ENCODE measurements around the gene TMEM8B.

The TMEM8B gene

GRCh38 chr9:35831040-35831439 lies 2.0 kb downstream of the TMEM8B start:
- H3K36me3 ChIP-seq (ENCODE audit: control insufficient read depth, low read depth, low read length): no peaks in the 10 kb centered on the region
- H3K27me3 ChIP-seq (ENCODE audit: control insufficient read depth, insufficient read depth, low read length): no peaks in the 10 kb centered on the region
- H3K9ac ChIP-seq (ENCODE audit: low read length): no peak overlapping the region
- peaks cover 3% of the 10 kb centered on the region for H3K4me1 ChIP-seq (ENCODE audit: control insufficient read depth, low read depth, low read length)
- H3K9me3 ChIP-seq (ENCODE audit: control insufficient read depth, low read depth, low read length): no peaks in the 10 kb centered on the region
- H3K4me3 ChIP-seq (ENCODE audit: low read length): no peak overlapping the region
- H3K27ac ChIP-seq (ENCODE audit: low read length): no peak overlapping the region

DNA sequence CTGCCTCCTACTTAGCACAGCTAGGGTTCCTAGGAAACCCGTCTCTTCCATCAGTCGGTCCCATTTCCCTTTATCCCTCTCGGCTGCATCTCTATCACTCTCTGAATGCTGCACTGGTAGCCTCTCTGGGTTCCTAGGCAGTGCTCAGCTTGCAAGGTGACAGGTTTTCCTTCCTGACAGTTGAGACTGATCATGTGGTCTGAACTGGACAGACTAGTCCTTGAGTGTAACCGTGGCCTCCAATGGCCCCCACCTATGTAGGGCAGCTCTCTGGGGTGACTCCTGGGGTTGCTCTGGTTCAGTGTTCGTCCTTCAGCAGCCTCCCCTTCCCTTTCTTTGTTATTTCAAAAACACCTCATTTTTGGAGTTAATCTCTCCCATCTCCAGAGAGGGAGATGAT lies 3.8 kb downstream of the TMEM8B start:
- Histone ChIP-seq H3K36me3 (ENCODE audit: control insufficient read depth, low read depth, low read length) (no peaks in the 10 kb centered on the region), H3K9ac (ENCODE audit: low read length) (no peak overlapping the region), H3K27ac (ENCODE audit: low read length) (no peak overlapping the region), H3K4me3 (ENCODE audit: low read length) (no peak overlapping the region), H3K27me3 (ENCODE audit: control insufficient read depth, insufficient read depth, low read length) (no peaks in the 10 kb centered on the region), H3K4me1 (ENCODE audit: control insufficient read depth, low read depth, low read length) (peaks cover 3% of the 10 kb centered on the region), H3K9me3 (ENCODE audit: control insufficient read depth, low read depth, low read length) (no peaks in the 10 kb centered on the region)

DNA sequence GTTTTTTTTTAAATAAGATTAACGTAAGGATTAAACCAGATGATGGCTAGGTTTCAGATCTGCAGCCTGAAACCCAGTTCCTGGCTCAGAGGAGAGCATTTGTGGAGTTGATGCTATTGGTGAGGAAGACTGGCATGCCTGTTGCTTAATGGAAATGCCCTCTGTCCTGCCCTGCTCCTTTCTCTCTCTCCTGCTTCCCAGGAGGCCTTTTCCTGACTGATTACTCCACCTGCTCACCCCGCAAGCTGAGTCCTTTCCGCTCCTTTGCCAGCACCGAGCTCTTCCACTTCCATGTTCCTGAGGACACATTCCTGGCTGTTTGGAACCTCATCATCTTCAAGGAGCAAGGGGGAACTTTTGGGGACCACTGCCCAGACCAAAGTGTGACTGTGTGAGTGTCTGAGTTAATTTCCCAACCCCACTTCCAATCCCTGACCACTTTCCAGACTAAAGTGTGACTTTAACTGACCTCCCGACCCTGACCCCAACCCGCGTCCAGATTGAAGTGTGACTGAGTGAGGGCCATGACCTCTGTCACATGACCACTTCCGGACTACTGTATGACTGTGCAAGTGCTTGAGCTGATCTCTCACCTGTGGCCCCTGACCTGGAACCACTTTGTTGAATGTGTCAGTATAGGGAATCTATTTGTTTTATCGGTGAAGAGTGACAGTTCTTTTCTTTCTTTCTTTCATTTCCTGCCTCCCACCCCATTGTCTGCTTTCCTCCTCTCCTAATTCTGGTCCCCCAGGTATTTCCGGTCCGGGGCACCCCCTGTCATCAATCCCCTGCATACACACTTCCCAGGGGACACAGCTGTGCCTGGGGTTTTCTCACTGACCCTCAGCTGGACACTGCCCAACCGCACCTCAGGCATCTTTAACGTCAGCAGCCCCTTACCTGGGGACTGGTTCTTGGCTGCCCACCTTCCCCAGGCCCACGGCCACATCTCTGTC lies 5.5 kb downstream of the TMEM8B start:
- Histone ChIP-seq H3K4me1 (ENCODE audit: control insufficient read depth, low read depth, low read length) (no peaks in the 10 kb centered on the region), H3K9ac (ENCODE audit: low read length) (no peak overlapping the region), H3K27me3 (ENCODE audit: control insufficient read depth, insufficient read depth, low read length) (no peaks in the 10 kb centered on the region), H3K36me3 (ENCODE audit: control insufficient read depth, low read depth, low read length) (no peaks in the 10 kb centered on the region), H3K9me3 (ENCODE audit: control insufficient read depth, low read depth, low read length) (no peaks in the 10 kb centered on the region), H3K27ac (ENCODE audit: low read length) (no peak overlapping the region), H3K4me3 (ENCODE audit: low read length) (no peak overlapping the region)

- Histone ChIP-seq H3K4me1 (ENCODE audit: control insufficient read depth, low read depth, low read length) (no peaks in the 10 kb centered on the region), H3K27ac (ENCODE audit: low read length) (no peak overlapping the region), H3K27me3 (ENCODE audit: control insufficient read depth, insufficient read depth, low read length) (no peaks in the 10 kb centered on the region), H3K9ac (ENCODE audit: low read length) (no peak overlapping the region), H3K4me3 (ENCODE audit: low read length) (no peak overlapping the region), H3K36me3 (ENCODE audit: control insufficient read depth, low read depth, low read length) (no peaks in the 10 kb centered on the region), H3K9me3 (ENCODE audit: control insufficient read depth, low read depth, low read length) (no peaks in the 10 kb centered on the region)
Observed at GRCh38 chr9:35835216-35835632, 6.2 kb downstream of the TMEM8B start.

DNA sequence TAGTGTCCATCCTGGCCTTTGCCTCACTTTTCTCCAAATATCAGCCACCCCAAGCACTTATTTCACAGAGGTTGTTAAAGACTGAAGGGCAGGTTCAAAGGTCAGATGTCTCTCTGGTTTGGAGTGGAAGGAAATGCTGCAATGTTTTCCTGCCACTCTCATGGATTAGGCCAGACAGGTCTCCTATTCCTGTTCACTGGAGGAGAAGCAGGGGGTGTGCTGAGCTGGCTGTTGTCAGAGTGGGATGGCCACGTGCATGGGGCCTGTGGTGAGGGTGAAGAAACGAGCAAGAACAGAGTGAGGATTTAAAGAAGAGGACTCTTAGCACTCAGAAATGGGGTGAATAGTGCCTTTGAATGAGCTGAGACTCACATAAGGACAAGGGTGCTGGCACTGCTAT lies 6.7 kb downstream of the TMEM8B start:
- H3K27me3 ChIP-seq (ENCODE audit: control insufficient read depth, insufficient read depth, low read length): no peaks in the 10 kb centered on the region
- no peaks in the 10 kb centered on the region for H3K36me3 ChIP-seq (ENCODE audit: control insufficient read depth, low read depth, low read length)
- no peak overlapping the region for H3K9ac ChIP-seq (ENCODE audit: low read length)
- H3K27ac ChIP-seq (ENCODE audit: low read length): no peak overlapping the region
- H3K9me3 ChIP-seq (ENCODE audit: control insufficient read depth, low read depth, low read length): no peaks in the 10 kb centered on the region
- no peaks in the 10 kb centered on the region for H3K4me1 ChIP-seq (ENCODE audit: control insufficient read depth, low read depth, low read length)
- H3K4me3 ChIP-seq (ENCODE audit: low read length): no peak overlapping the region

DNA sequence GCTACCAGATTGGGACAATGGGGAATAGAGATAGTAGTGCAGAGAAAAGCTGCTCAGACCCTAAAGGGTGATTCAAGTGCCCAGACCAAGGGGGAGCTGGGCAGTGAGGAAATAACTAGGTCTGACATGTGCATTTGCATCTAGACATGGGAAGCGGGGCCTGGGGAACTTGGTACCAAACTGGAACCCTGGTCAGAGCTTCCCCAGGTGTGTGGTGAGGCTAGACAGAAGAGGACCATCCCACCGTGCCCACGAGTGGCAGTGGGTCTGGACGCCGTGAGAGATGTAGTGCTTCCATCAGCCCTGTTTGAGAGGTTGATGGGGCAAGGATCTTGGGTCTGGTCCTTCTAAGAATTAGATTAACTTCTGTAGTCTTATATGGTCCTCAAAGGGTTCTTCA lies 7.6 kb downstream of the TMEM8B start:
- Histone ChIP-seq H3K4me3 (ENCODE audit: low read length) (no peak overlapping the region), H3K9me3 (ENCODE audit: control insufficient read depth, low read depth, low read length) (no peaks in the 10 kb centered on the region), H3K27me3 (ENCODE audit: control insufficient read depth, insufficient read depth, low read length) (no peaks in the 10 kb centered on the region), H3K9ac (ENCODE audit: low read length) (no peak overlapping the region), H3K27ac (ENCODE audit: low read length) (no peak overlapping the region), H3K4me1 (ENCODE audit: control insufficient read depth, low read depth, low read length) (no peaks in the 10 kb centered on the region), H3K36me3 (ENCODE audit: control insufficient read depth, low read depth, low read length) (no peaks in the 10 kb centered on the region)

- Histone ChIP-seq H3K9me3 (ENCODE audit: control insufficient read depth, low read depth, low read length) (no peaks in the 10 kb centered on the region), H3K36me3 (ENCODE audit: control insufficient read depth, low read depth, low read length) (no peaks in the 10 kb centered on the region), H3K9ac (ENCODE audit: low read length) (no peak overlapping the region), H3K4me1 (ENCODE audit: control insufficient read depth, low read depth, low read length) (peaks cover 11% of the 10 kb centered on the region), H3K27me3 (ENCODE audit: control insufficient read depth, insufficient read depth, low read length) (peaks cover 1% of the 10 kb centered on the region), H3K27ac (ENCODE audit: low read length) (no peak overlapping the region), H3K4me3 (ENCODE audit: low read length) (no peak overlapping the region)
Observed at GRCh38 chr9:35839926-35840325, 10.9 kb downstream of the TMEM8B start.

DNA sequence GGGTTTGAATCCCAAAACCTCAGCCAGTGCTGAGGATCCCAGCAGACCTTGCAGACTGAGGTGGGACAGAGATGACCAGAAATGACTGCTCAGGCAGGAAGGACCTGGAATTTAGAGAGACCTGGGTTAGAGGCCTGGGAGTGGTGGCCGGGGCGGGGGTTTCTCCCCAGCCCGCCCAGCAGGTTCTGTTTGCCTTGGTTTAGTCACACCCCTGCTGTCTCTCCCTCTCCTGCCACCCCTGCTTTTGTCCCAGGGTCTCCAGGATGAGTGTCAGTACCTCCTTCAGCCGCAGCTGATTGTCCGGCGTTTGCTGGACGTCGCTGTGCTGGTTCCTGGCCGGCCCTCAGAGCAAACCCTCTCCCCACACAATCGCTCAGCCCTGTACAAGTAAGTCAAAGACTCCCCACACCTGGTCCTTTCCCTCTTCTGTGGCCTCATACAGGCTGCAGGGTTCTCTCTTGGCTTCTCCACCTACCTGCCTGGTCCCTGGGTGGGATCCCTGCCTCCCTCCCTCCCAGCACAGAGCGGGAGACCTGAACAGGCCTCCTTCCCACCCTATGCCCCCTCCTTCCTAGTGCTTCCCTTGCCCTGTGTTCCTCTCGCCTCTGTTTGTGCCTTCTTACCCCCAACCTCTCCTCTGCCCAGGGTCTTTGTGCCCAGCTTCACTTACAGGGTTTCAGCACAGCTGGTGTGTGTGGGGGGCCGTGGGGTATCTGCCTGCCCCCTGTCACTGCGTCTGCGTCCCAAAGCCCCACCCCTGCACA lies 12.0 kb downstream of the TMEM8B start:
- Histone ChIP-seq H3K27me3 (ENCODE audit: control insufficient read depth, insufficient read depth, low read length) (peaks cover 10% of the 10 kb centered on the region), H3K36me3 (ENCODE audit: control insufficient read depth, low read depth, low read length) (no peaks in the 10 kb centered on the region), H3K9me3 (ENCODE audit: control insufficient read depth, low read depth, low read length) (no peaks in the 10 kb centered on the region), H3K4me3 (ENCODE audit: low read length) (no peak overlapping the region), H3K4me1 (ENCODE audit: control insufficient read depth, low read depth, low read length) (peaks cover 19% of the 10 kb centered on the region), H3K9ac (ENCODE audit: low read length) (no peak overlapping the region), H3K27ac (ENCODE audit: low read length) (no peak overlapping the region)

DNA sequence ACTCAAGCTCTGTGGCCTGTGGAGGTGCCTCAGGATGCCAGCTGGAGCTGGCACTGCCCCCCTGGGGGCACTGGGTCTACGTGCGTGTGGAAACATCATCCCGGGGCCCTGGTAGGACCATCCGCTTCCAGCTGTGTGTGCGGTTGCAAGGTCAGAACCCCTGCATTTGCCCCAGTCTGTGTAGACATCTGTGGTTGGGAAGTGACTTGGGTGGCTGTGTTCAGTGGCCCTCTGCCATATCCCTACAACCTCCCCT lies 12.5 kb downstream of the TMEM8B start:
- Histone ChIP-seq H3K9ac (ENCODE audit: low read length) (no peak overlapping the region), H3K36me3 (ENCODE audit: control insufficient read depth, low read depth, low read length) (no peaks in the 10 kb centered on the region), H3K27ac (ENCODE audit: low read length) (no peak overlapping the region), H3K4me3 (ENCODE audit: low read length) (no peak overlapping the region), H3K9me3 (ENCODE audit: control insufficient read depth, low read depth, low read length) (no peaks in the 10 kb centered on the region), H3K4me1 (ENCODE audit: control insufficient read depth, low read depth, low read length) (peaks cover 19% of the 10 kb centered on the region), H3K27me3 (ENCODE audit: control insufficient read depth, insufficient read depth, low read length) (peaks cover 16% of the 10 kb centered on the region)

DNA sequence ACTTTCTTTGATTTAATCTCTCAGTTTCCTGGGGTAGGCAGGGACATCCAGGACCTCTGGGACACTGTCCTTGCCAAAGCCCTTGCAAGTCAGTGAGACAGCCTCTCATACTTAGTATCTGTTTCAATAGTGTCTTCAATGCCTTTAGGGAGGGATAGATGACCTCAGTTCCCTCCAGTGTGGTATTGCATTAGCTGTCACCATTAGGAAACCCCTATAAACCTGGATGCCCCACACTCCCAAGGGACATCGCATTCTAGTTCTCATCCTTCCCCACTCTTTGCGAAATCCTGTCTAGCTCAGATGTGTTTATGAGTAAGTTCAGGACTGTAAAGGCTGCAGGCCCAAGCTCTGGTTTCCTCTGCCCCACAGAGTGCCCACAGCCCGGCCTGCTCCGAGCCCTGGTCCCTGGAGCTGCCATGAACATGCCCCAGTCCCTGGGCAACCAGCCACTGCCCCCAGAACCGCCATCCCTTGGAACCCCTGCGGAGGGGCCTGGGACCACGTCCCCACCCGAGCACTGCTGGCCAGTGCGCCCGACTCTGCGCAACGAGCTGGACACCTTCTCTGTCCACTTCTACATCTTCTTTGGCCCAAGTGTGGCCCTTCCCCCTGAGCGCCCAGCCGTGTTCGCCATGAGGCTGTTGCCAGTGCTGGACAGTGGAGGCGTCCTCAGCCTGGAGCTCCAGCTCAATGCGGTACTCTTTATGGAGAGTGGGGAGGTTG lies 13.2 kb downstream of the TMEM8B start:
- Histone ChIP-seq H3K9me3 (ENCODE audit: control insufficient read depth, low read depth, low read length) (no peaks in the 10 kb centered on the region), H3K27ac (ENCODE audit: low read length) (no peak overlapping the region), H3K4me1 (ENCODE audit: control insufficient read depth, low read depth, low read length) (peaks cover 19% of the 10 kb centered on the region), H3K36me3 (ENCODE audit: control insufficient read depth, low read depth, low read length) (no peaks in the 10 kb centered on the region), H3K27me3 (ENCODE audit: control insufficient read depth, insufficient read depth, low read length) (peaks cover 22% of the 10 kb centered on the region), H3K9ac (ENCODE audit: low read length) (no peak overlapping the region), H3K4me3 (ENCODE audit: low read length) (no peak overlapping the region)

DNA sequence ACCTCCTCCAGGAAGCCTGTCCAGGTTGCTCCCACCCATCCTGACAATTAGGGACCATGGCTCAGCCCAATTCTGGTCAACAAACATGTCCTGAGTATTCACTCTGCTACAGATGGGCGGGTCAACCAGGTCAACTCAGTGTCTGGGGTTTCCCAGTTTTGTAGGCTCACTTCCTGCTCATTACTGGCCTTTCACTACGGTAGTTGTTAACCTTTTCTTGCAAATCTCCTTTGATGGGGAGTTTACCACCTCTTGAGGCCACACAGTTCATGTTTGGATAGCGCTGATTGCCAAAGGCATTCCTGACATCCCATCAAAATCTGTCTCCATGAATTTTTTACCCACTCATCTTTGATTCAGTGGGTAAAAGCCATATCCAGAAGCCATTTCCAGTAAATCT lies 13.8 kb downstream of the TMEM8B start:
- Histone ChIP-seq H3K36me3 (ENCODE audit: control insufficient read depth, low read depth, low read length) (no peaks in the 10 kb centered on the region), H3K9ac (ENCODE audit: low read length) (no peak overlapping the region), H3K9me3 (ENCODE audit: control insufficient read depth, low read depth, low read length) (no peaks in the 10 kb centered on the region), H3K27ac (ENCODE audit: low read length) (no peak overlapping the region), H3K4me1 (ENCODE audit: control insufficient read depth, low read depth, low read length) (peaks cover 19% of the 10 kb centered on the region), H3K27me3 (ENCODE audit: control insufficient read depth, insufficient read depth, low read length) (peaks cover 26% of the 10 kb centered on the region), H3K4me3 (ENCODE audit: low read length) (no peak overlapping the region)
